Measurements from ENCODE around the gene FBXW11.

FBXW11 gene

GRCh38 chr5:171839112-171839511 lies 167.3 kb downstream of the FBXW11 start:
- no peak for DNase-seq

GRCh38 chr5:171838066-171838465 lies 168.4 kb downstream of the FBXW11 start:
- DNase-seq, result no peak

GRCh38 chr5:171837522-171837921 lies 168.9 kb downstream of the FBXW11 start:
- no peak for DNase-seq

DNA sequence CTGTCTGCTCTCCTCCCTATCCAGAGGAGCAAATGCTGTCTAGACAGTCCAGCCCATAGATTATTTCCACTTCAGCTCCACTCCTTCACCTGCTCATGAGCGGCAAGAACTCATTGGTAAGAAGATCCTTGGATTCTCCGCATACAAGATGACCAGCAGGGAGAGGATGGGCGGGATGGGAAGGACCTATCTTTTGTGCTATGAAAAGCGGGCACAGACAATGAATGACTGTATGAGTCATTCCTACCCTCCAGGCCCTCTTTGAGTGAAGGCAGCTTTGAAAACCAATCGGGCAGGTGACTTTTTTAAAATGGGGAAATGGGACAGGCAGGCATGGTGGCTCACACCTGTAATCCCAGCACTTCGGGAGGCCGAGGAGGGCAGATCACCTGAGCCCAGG lies 171.4 kb downstream of the FBXW11 start:
- no peak for DNase-seq

GRCh38 chr5:171834461-171834860 lies 172.0 kb downstream of the FBXW11 start:
- no peak for DNase-seq

GRCh38 chr5:171832775-171833174 lies 173.7 kb downstream of the FBXW11 start:
- DNase-seq, result no peak

GRCh38 chr5:171830686-171831085 lies 175.8 kb downstream of the FBXW11 start:
- DNase-seq, result no peak

DNA sequence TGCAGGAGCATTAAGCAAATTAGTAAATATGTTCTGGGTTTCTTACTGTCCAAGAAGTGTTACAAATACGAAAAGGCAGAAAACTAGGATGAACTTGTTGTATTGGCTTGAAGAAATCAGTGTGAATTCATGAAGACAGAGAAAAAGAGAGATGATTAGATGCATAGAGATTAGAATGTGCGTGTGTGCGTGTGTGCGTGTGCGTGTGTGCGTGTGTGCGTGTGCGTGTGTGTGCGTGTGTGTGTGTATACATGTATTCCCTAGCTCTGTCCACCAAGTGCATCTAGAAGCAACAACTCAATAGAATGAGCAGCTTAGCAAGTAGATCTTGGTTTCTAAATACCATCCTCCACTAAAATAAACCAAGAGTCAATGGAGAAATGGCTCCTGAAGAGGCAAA lies 179.3 kb downstream of the FBXW11 start:
- no peak for DNase-seq

- DNase-seq, result no peak
These were observed 180.3 kb downstream of the FBXW11 start for GRCh38 chr5:171826132-171826531.

- DNase-seq, result no peak
These were observed 181.4 kb downstream of the FBXW11 start for GRCh38 chr5:171825051-171825450.

DNA sequence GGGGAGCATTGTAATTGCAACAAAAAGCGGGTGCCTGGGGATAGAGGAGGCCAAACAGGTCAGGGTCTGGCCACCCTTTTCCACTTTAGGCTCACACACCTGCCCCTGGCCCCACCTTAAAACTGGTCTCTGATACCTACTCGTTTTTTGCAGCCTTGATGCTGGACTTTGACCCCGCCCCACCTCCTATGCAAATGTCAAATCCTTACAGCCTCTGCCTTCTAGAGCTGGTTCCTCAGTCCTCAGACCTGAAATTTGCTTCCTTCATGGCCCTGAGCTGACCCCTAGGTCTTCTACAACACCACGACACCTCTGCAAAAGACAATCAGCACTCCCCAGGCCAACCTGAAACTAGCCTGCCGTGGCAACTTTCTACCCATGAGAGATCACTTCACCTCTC lies 183.2 kb downstream of the FBXW11 start:
- DNase-seq, result no peak

- no peak for DNase-seq
These were observed 185.2 kb downstream of the FBXW11 start for GRCh38 chr5:171821286-171821685.

GRCh38 chr5:171820561-171820960 lies 185.9 kb downstream of the FBXW11 start:
- DNase-seq, result no peak

- no peak for DNase-seq
These were observed 189.8 kb downstream of the FBXW11 start for GRCh38 chr5:171816666-171817065.

GRCh38 chr5:171813813-171814490 lies 192.5 kb downstream of the FBXW11 start:
- no peak for DNase-seq

DNA sequence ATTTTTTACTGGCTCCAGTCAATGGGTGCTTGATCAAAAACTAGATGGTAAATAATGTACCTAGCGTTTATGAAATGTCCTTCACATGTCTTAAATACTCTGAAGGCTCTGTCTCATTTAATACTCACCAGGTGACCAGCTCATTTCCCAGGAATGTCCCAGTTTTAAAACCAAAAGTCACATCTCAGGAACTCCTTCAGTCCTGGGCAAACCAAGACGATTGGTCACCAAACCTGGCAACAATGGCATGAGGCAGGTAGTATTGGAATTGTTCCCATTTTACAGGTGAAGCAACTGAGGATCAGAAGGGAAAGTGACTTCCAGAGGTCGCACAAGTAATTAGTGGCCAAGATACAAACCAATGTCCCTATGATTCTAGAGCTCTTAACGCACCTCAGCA lies 193.2 kb downstream of the FBXW11 start:
- no peak for DNase-seq
